ENCODE measurements around the gene RUNX2.

DNA sequence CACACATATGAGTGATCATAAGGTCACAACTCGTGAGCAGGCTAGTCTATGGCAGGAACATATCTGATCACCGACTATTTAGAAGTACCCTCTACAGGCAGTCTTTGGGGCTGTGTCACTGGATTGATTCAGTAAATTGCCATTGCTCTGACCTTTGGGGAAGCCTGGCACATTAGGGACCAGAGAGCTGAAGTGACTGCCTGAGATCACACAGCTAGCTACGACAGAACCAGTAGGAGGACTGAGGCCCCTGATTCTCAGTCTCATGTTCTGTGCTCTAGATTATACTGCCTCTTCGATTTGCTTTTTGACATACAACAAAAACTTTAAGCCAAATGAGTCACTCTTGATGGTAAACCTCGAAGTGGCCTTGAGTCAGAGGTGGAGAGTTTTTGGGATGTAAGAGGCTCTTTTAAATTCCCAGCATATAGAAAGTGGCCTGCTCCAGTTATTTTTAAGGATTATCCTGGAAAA, 297.1 kb downstream of the RUNX2 start:
- TF ChIP-seq, protein P1, sequence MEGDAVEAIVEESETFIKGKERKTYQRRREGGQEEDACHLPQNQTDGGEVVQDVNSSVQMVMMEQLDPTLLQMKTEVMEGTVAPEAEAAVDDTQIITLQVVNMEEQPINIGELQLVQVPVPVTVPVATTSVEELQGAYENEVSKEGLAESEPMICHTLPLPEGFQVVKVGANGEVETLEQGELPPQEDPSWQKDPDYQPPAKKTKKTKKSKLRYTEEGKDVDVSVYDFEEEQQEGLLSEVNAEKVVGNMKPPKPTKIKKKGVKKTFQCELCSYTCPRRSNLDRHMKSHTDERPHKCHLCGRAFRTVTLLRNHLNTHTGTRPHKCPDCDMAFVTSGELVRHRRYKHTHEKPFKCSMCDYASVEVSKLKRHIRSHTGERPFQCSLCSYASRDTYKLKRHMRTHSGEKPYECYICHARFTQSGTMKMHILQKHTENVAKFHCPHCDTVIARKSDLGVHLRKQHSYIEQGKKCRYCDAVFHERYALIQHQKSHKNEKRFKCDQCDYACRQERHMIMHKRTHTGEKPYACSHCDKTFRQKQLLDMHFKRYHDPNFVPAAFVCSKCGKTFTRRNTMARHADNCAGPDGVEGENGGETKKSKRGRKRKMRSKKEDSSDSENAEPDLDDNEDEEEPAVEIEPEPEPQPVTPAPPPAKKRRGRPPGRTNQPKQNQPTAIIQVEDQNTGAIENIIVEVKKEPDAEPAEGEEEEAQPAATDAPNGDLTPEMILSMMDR (IDR thresholded peaks at IDR 0.05), result no peak
- TF ChIP-seq POLR2AphosphoS5 (IDR thresholded peaks at IDR 0.05; ENCODE audit: low read depth, low read length) (no peak), SIN3A (IDR thresholded peaks at IDR 0.05; ENCODE audit: borderline replicate concordance, insufficient read depth, low read depth, low read length) (no peak), REST (IDR thresholded peaks at IDR 0.05; ENCODE audit: insufficient read depth in 1 of 2, low read depth in 2 of 2, low read length in 1 of 2) (no peak), TCF7L2 (IDR thresholded peaks at IDR 0.05; ENCODE audit: low read depth, low read length) (no peak)
